ENCODE measurements around the gene HELQ.

Gene HELQ

DNA sequence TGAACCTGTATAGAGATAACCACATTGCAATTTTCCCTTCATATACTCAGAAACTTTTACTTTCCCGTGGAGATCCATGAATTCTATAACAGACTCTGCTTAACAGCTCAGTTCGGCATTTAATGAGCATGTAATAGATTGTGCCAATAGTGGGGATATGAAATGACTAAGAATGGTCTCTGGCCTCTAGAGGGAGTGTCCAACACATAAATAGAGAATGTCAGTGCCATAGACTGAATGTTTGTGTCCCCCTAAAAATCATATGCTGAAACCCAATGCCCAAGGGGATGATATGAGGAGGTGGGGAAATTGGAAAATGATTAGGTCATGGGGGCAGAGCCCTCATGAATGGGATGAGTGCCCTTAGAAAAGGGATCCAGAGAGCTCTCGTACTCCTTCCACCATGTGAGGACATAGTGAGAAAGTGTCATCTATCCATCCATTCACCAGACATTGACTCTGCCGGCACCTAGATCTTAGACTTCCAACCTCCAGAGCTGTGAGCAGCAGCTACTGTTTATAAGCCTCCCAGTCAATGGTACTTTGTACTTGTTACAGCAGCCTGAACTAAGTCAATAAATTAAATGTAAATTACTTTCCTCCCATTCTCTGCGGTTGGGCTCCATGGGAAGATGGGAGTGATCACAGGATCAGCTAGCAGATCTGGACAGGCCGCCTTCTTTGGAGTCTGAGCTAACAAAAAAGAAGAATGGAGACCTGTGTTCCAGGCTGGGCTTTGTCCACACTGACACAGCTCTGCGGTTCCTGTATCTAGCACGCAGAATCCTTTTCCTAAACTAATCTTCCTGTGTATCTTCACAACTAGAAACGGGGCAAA is 92.9 kb downstream of the HELQ start:
- Mint-ChIP-seq H3K27ac (peak overlapping the region; percentile 27), H3K4me3 (no peak overlapping the region), H3K9me3 (no peaks in the 10 kb centered on the region), H3K27me3 (ENCODE audit: low read depth, poor library complexity) (peaks cover 6% of the 10 kb centered on the region), H3K36me3 (ENCODE audit: low read depth) (no peaks in the 10 kb centered on the region), H3K4me1 (peaks cover 10% of the 10 kb centered on the region)
- TF ChIP-seq, protein P1, sequence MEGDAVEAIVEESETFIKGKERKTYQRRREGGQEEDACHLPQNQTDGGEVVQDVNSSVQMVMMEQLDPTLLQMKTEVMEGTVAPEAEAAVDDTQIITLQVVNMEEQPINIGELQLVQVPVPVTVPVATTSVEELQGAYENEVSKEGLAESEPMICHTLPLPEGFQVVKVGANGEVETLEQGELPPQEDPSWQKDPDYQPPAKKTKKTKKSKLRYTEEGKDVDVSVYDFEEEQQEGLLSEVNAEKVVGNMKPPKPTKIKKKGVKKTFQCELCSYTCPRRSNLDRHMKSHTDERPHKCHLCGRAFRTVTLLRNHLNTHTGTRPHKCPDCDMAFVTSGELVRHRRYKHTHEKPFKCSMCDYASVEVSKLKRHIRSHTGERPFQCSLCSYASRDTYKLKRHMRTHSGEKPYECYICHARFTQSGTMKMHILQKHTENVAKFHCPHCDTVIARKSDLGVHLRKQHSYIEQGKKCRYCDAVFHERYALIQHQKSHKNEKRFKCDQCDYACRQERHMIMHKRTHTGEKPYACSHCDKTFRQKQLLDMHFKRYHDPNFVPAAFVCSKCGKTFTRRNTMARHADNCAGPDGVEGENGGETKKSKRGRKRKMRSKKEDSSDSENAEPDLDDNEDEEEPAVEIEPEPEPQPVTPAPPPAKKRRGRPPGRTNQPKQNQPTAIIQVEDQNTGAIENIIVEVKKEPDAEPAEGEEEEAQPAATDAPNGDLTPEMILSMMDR (IDR thresholded peaks at IDR 0.05): no peak
- no peak for DNase-seq

DNA sequence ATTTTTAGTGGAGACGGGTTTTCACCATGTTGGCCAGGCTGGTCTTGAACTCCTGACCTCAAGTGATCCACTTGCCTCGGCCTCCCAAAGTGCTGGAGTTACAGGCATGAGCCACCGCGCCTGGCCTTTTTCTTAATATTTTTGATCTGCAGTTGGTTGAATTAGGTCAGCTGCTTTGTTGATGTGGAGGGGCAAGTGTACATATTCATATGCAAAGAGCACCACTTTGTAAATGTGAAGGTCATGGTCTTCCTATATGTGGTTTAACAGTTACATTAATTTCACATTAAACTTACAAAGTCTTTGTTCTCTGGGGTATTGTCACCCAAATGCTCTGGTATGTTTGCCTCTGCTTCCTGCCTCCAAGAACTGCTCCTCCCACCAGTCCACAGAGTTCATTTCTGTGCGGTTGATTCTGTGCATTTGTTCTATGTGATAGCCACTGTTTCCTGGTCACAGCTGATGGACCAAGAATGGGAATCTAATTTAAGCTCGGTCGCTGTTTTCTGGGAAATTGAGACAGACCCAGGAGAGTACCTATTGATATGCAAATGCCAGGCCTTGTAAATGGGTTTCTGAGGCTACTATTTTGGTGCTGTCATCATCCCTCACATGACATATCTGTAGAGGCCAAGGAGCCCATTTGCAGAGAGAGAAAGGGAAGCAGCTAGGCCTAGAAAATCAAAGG is 94.1 kb downstream of the HELQ start:
- peaks cover 6% of the 10 kb centered on the region for H3K27me3 Mint-ChIP-seq (ENCODE audit: low read depth, poor library complexity)
- H3K4me3 Mint-ChIP-seq: no peak overlapping the region
- H3K9me3 Mint-ChIP-seq: no peaks in the 10 kb centered on the region
- peaks cover 16% of the 10 kb centered on the region for H3K4me1 Mint-ChIP-seq
- H3K27ac Mint-ChIP-seq: peak overlapping the region; percentile 44
- no peak for DNase-seq
- H3K36me3 Mint-ChIP-seq (ENCODE audit: low read depth): no peaks in the 10 kb centered on the region
- TF ChIP-seq, protein P1 (IDR thresholded peaks at IDR 0.05): no peak

DNA sequence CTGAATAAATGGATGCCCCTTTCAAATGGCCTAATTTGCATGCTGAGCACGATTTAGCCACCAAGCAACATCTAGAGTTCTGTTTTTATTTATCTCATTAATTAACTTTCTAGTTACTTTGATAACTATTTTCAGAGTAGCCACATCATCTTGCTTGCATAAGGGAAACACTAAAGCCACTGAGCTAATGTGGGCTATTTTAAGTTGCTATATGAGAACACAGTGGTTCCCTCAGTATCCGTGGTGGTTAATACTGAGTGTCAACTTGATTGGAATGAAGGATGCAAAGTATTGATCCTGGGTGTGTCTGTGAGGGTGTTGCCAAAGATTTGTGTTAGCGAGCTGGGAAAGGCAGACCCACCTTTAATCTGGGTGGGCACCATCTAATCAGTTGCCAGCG is 95.6 kb downstream of the HELQ start:
- TF ChIP-seq, protein P1 (IDR thresholded peaks at IDR 0.05): no peak
- H3K4me3 Mint-ChIP-seq: no peak overlapping the region
- H3K36me3 Mint-ChIP-seq (ENCODE audit: low read depth): no peaks in the 10 kb centered on the region
- peaks cover 6% of the 10 kb centered on the region for H3K27me3 Mint-ChIP-seq (ENCODE audit: low read depth, poor library complexity)
- no peak overlapping the region for H3K27ac Mint-ChIP-seq
- no peak for DNase-seq
- no peaks in the 10 kb centered on the region for H3K9me3 Mint-ChIP-seq
- peaks cover 19% of the 10 kb centered on the region for H3K4me1 Mint-ChIP-seq

DNA sequence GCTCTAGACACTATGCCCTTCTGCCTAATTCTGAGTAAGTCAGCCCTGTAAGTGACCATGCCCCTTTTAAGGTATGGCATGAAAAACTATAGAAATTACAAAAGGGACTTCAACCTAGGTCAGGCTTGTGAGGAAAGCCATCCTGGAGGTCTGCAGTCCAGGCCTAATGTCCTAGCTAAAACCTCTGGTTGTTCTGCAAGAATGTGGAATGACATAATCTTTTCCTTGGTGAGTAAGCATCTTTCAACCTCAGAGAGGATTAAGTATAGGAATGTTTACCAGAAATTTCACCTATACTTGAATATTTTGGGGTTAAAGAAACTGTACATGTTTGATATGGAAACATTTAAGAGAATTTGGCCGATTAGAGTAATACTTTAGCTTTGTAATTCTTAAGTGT is 97.2 kb downstream of the HELQ start:
- H3K36me3 Mint-ChIP-seq (ENCODE audit: low read depth): no peaks in the 10 kb centered on the region
- H3K27ac Mint-ChIP-seq: no peak overlapping the region
- H3K27me3 Mint-ChIP-seq (ENCODE audit: low read depth, poor library complexity): peaks cover 6% of the 10 kb centered on the region
- peaks cover 10% of the 10 kb centered on the region for H3K9me3 Mint-ChIP-seq
- peaks cover 18% of the 10 kb centered on the region for H3K4me1 Mint-ChIP-seq
- no peak overlapping the region for H3K4me3 Mint-ChIP-seq
- TF ChIP-seq, protein P1 (IDR thresholded peaks at IDR 0.05): no peak
- DNase-seq: no peak
